ENCODE data around the gene RXRA.

Gene RXRA

DNA sequence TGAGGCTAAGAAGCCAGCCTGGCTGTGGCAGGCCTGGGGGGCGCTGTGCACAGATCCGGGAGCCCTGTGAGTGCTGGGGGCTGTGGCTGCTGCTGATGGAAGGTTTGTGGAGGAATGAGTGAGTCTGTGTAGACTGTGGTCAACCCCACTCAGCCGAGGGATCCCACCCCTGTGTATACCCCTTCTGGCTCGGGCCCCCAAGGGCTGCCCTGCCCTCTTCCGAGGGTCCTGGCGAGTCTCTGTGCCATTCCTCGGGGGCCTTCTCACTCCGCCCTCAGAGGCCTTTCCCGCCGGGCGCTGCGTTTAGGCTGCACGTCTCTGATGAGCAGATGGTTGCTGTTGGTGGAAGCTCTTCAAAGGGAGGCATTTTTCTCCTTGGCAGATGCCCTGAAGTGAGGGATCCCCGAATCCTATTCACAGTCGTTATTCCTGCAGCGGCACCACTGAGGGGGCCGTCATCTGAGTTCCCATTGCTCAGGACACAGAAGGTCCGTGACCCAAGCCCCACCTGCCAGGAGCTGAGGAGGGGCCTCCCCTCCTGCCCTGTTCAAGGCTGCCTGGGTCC, 94.1 kb downstream of the RXRA start:
- DNase-seq: no peak

DNA sequence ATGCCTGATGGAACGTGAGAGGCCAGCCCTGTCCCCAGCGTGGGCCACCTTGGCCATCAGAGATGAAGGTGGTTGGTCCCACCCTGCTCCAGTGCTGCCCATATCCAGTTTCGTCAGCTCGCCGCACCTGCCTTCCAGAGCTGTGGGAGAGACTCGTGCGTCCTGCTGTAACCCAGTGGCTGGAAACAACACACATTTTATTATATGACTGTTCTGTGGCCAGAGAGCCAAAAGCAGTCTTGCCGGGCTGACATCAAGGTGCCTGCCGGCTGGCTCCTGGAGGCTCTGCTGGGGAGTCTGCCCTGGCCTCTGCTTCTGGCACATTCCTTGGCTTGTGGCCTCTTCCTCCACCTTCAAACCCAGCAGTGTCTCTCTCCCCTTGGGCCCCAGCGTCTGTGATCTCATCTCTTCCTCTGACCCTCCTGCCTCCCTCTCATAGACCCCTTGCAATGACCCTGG, 94.7 kb downstream of the RXRA start:
- DNase-seq: no peak

- DNase-seq: no peak
These were observed 95.6 kb downstream of the RXRA start for GRCh38 chr9:134421888-134422287.

DNA sequence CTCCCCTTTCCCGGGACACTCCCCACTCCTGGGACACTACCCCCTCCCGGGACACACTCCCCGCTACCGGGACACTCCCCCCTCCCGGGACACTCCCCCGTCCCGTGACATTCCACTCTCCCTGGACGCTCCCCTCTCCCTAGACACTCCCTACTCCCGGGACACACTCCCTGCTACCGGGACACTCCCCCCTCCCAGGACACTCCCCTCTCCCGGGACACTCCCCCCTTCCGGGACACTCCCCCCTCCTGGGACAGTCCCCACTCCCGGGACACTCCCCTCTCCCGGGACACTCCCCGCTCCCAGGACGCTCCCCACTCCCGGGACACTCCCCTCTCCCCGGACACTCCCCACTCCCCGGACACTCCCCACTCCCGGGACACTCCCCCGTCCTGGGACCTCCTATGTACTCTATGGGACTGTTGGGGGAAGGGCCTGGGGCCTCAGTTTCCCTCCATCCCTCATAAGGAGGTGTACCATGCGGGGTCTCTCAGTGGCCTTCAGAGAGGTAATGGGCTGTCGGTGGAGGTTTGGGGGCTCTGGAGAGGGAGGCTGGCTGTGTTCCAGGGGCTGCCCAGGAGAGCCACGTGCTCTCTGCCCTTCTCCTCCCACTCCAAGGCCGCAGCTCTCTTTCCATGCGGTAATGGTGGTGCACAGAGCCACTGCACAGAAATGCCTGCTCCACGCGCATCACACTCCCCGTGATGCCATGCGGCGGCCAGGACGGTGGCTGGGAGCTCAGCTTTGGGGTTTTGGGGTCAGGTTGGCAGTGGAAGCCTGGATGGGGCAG, 96.2 kb downstream of the RXRA start:
- no peak for DNase-seq

DNA sequence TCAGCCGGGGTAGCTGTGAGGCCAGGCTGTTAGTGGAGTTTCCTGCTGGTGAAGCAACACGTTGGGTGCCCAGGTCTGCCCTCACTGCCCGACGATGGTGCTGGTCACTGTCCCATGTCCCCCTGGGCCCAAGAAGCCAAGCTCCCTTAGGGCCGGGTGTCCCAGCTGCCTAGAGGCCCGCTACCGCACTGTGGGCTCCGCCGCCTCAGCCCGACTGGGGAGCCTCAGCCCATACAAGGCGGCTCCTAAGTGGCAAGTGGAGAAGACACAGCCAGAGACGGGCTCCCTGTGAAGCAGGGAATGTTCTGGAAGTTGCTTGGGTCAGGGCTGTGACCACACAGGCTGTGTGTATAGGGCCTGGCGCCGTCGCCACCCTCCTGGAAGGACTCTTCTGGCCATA, 96.9 kb downstream of the RXRA start:
- no peak for DNase-seq

GRCh38 chr9:134423749-134424148, 97.5 kb downstream of the RXRA start:
- DNase-seq: no peak

- DNase-seq: no peak
These were observed 98.6 kb downstream of the RXRA start for GRCh38 chr9:134424818-134425217.

GRCh38 chr9:134425401-134425800, 99.1 kb downstream of the RXRA start:
- DNase-seq: no peak

DNA sequence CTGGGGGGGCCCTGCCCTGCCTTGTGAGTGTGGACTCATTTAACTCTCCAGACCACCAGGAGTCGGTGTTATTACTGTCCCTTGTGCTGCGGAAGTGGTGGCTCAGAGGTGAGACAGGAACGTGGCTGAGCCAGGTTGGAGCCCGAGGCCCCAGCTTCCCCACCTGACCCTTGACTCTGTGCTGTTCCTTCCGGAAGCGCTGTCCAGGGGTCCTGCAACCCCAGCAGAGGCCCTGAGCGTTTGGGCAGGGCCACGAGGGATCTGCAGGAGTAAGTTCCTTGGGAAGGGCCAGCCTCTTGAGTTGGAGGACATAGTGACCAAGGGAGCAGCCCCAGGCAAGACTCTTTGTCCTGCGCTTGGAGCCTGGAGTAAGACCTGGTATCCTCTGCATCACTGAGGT, 99.6 kb downstream of the RXRA start:
- DNase-seq: no peak

DNA sequence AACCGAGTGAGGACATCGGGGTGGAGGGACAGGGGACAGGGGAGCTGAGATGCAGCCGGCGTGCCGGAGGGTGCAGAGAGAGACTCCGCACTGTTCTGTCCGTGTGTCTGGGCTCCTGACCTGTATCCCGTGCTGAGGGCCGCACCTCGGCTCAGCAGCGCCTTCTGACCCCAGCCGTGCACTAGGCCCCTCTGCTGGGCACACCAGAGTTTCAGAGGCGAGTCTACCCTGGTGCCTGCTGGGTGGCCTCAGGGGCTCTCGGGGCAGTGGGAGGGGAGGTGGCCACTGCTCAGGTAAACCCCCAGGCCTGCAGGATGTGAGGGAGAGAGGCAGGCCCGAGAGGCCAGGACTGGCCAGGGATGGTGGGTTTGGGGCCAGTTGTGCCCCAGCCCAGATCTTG, 100.2 kb downstream of the RXRA start:
- no peak for DNase-seq

GRCh38 chr9:134427153-134427782, 101.0 kb downstream of the RXRA start:
- DNase-seq: no peak

DNA sequence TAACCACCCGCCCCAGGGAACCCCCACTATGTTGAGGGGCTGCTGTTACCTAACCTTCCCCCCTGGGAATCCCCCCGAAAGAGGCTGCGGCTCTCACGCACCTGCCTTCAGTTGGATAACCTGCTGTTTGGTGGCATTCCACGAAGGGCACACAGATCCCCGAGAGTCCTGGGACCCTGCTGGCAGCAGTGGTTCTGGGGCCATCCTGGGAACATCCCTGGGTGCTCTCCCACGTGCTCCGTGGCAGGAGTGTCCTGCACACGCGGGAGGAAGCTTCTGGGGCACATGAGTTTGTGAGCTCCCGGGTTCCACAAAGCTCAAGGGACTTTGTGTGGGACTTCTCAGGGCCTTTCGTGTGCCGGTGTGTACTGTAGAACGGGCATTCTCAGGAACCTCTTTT, 102.3 kb downstream of the RXRA start:
- no peak for DNase-seq

- no peak for DNase-seq
These were observed 102.8 kb downstream of the RXRA start for GRCh38 chr9:134429007-134429406.

DNA sequence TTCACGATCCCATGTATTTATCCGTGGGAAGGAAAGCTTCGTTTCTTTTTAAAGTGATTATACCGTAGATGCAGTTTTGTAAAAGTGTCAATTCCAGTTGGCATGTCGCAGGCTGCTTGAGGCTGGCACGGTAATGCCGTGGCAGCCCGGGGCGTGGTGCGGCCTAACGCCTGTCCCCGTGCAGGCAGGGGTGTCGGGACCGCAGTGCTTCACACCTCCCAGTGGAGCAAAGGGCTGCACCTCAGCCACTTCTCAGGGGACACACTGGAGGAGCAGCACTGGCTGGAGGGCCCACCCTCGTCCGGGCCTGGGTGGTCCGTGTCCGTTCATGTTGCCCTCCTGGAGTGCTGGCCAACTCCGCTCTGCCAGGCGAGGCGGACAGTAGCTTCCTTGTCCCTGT, 103.2 kb downstream of the RXRA start:
- DNase-seq: no peak

GRCh38 chr9:134431095-134431494, 104.8 kb downstream of the RXRA start:
- DNase-seq: no peak

GRCh38 chr9:134431626-134432025, 105.4 kb downstream of the RXRA start:
- DNase-seq: no peak

- DNase-seq: no peak
These were observed 106.2 kb downstream of the RXRA start for GRCh38 chr9:134432471-134432870.

DNA sequence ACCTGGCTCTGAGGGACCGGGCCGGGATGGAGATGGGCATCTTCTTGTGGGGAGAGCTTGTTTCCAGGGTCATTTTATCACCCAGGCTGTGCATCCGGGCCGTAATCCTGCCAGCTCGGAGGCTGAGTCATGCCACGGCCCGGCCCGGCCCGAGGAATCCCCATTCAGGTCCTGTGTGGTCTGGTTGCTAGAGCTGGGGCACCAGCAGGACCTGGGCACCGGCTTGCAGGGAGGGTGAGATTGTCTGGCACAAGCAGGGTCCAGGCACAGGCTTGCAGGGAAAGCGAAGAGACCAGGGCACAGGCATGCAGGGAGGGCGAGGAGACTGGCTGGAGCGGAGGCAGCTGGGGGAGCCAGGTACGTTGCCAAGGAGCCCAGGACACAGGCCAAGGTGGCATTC, 106.8 kb downstream of the RXRA start:
- DNase-seq: no peak

- no peak for DNase-seq
These were observed 107.9 kb downstream of the RXRA start for GRCh38 chr9:134433909-134434882.

DNA sequence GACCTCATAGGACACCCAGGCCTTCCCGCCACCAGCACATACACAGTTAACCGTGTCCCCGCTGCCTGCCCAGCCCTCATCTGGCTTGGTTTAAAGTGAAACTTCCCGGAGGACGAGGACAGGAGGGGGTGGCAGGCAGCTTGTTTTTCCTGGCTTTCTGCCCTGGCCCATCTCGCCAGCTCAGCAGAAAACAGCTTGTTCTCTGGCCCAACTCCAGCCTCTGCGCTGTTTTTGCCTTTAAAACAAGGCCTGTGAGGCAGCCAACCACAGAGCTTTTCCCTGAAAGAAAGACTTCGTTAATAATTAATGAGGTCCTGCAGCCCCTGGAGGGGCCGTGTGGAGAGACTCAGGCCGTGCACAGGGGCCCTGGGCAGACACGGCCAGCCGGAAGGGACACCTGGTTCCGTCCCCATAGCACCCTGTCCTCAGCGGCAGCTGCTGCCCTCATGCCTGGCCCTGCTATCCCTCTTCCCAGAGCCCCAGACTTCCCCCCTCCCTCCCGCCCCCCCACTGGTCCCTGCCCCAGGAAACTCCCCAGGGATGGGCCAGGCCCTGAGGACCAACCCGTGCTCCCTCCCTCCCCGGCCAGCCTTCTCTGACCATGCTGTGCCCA, 108.7 kb downstream of the RXRA start:
- DNase-seq: no peak

DNA sequence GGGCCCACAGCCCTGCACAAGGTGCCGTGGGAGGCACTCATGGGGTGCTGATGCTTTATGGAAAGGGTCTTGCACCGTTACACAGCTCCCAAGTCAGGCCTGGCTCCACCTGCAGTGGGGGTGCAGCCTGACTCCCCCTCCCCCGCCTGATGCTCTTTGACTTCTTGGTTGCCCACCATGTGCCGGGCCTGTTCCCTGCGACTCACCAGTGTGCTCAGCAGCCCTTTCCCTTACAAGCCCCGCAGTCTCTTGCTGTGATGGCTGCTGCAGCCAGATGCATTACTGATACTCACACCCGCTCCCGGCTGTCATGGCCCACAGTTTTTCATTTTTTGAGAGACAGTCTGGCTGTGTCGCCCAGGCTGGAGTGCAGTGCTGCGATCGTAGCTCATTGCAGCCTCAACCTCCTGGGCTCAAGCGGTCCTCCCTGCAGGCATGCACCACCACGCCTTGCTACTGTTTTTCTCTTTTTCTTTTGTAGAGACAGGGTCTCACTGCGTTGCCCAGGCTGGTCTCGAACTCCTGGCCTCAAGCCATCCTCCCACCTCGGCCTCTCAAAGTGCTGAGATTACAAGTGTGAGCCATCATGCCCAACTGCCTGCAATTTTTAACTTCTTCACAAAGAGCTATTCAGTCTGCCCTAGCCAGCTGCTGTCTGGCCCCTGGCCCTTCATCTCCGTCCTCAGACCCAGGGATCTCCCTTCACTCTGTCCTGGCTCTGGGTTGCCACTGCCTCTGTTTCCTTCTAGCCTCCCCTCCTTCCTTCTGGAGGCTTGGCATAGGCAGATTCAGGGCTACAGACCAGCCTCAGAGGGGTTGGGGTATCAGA, 109.5 kb downstream of the RXRA start:
- no peak for DNase-seq

DNA sequence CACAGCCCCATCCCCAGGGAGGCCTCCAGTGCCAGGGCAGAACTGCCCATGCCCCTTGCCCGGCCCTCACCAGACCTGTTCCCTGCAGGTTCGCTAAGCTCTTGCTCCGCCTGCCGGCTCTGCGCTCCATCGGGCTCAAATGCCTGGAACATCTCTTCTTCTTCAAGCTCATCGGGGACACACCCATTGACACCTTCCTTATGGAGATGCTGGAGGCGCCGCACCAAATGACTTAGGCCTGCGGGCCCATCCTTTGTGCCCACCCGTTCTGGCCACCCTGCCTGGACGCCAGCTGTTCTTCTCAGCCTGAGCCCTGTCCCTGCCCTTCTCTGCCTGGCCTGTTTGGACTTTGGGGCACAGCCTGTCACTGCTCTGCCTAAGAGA, 110.1 kb downstream of the RXRA start:
- no peak for DNase-seq

All from T-helper 9 cell (primary cell).